ENCODE data around the gene CNN2. TPM values are rescaled to one million over a fixed set of nuclear protein-coding genes. Genes with fewer than 3 reads are reported as not detected.

Gene CNN2
- total and polyA plus RNA-seq, 9 of the 15 experiments (the other 6 are each of a cell fraction or from before 2014, with no cell fraction given): 12.1 to 174 (median 52.7) TPM

GRCh38 chr19:1013218-1013617, 13.2 kb upstream of the CNN2 start (continued):
- no peak for TF ChIP-seq THRA (IDR thresholded peaks at IDR 0.05)
- TF ChIP-seq SPI1 (IDR thresholded peaks at IDR 0.05; ENCODE audit: borderline replicate concordance, low read depth, low read length): no peak
- TF ChIP-seq ZNF561 (CRISPR knock-in tag; conservative IDR thresholded peaks at IDR 0.05): no peak
- TF ChIP-seq NUFIP1 (IDR thresholded peaks at IDR 0.05; ENCODE audit: partially characterized antibody): no peak
- TF ChIP-seq CCNT2 (IDR thresholded peaks at IDR 0.05; ENCODE audit: borderline replicate concordance, extremely low read depth, insufficient read length, low read depth, low read length): no peak
- no peak for TF ChIP-seq TCF7L2 (IDR thresholded peaks at IDR 0.05; ENCODE audit: low read depth, low read length)

DNA sequence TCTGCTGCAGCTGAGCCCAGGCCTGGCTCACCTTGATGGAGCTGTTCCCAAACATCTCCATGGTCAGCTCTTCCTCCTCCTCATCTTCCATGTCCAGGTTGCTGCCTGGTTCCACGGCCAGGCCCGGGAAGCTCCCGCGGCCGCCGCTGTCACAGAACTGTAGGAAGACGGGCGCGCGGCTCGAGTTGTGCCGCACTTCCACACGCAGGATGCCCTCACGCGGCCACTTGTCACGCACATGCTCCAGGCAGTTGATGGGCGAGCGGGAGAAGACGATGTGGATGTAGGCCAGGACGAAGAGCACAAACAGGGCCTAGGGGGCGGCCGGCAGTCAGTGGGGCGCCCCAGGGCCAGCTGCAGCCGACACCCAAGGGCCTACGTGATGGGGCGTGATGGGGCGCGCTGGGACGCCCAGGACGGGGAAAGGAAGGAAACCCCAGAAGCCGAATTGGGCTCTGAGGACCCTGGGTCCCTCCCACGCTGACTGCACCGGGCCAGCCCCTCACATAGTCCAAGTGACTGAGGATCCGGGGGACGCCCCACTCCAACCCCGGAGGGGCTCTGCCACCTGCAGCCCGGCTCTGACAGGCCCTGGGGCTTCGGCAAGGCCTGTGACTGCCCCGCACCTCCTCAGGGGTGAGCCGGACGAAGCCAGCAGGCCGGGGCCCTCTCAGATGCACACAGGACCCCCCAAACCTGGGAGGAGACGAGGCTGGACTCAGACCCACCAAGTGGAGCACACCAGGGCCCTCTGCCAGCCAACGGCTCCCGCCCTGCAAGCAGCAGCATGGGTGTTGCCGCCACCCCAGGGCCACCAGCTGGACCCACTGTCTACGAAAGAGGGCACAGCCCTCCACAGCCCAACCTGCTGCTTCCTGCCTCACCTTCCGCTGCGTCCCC, 12.0 kb upstream of the CNN2 start:
- Histone ChIP-seq H2AFZ (ENCODE audit: low read depth, low read length) (no peak overlapping the region), H3K9me1 (ENCODE audit: control insufficient read depth, insufficient read depth, low read length) (peaks cover 16% of the 10 kb centered on the region), H3K9me3 (replicated peaks; ENCODE audit: control insufficient read depth, insufficient read depth, low read depth, low read length) (no peaks in the 10 kb centered on the region), H3K4me1 (replicated peaks in 1 of 2; ENCODE audit: control insufficient read depth in 2 of 2, insufficient read depth in 2 of 2, low read length in 2 of 2) (peaks cover 23 to 92% of the 10 kb centered on the region in 2 experiments), H3K4me2 (ENCODE audit: insufficient read depth, low read length) (no peak overlapping the region), H3K4me3 (no peak overlapping the region), H3K27me3 (ENCODE audit: control insufficient read depth in 2 of 2, insufficient read depth in 2 of 2, low read length in 2 of 2) (no peaks in the 10 kb centered on the region), H3K36me3 (ENCODE audit: control insufficient read depth, insufficient read depth, low read length) (peaks cover 92% of the 10 kb centered on the region; the same call in 2 of the 3 replicates), H4K20me1 (replicated peaks; ENCODE audit: control insufficient read depth, insufficient read depth, low read length) (peaks cover 41% of the 10 kb centered on the region), H3K27ac (ENCODE audit: extremely low read depth, low read depth, low read length) (no peak overlapping the region), H3K9ac (ENCODE audit: insufficient read depth in 1 of 2, low read depth in 2 of 2, low read length in 2 of 2) (peak overlapping the region in 1 of 2 experiments; percentile 78; a peak in 2 of 4 replicates), H3K79me2 (ENCODE audit: control insufficient read depth, insufficient read depth, low read length) (peaks cover 63% of the 10 kb centered on the region)
- ChIA-PET CTCF (ENCODE audit: low intra/inter-chr PET ratio) (no interaction called here), POLR2A (interaction anchor here (0.6 to 1.8 kb wide), 6 partner anchors 10 to 277 kb away, joined by 3 to 9 read pairs (median 4); partner anchors contain the start of gene CNN2)
- in situ Hi-C loops (cut with MboI): no loop called here
- no TSS peak for BruUV-seq (replicated peaks)
- no peak for DNase-seq (ENCODE audit: extremely low read depth in 1 of 4, low spot score in 3 of 4)
- no peak for ATAC-seq
- FAIRE-seq: no peak
- WGBS (ENCODE audit: insufficient coverage, low coverage, missing lambda C conversion rate): 95% methylated on average over 38 of the region's 49 CpGs
- intact Hi-C loops (cut with micrococcal nuclease): no loop called here
- TF ChIP-seq ZBED1 (IDR thresholded peaks at IDR 0.05) (no peak), ZNF592 (IDR thresholded peaks at IDR 0.05) (no peak), ARID2 (IDR thresholded peaks at IDR 0.05) (no peak), ZNF232 (CRISPR knock-in tag; IDR thresholded peaks at IDR 0.05) (no peak), POLR2G (IDR thresholded peaks at IDR 0.05; ENCODE audit: low read depth, low read length) (peak; percentile 37)
- TF ChIP-seq, protein P1, sequence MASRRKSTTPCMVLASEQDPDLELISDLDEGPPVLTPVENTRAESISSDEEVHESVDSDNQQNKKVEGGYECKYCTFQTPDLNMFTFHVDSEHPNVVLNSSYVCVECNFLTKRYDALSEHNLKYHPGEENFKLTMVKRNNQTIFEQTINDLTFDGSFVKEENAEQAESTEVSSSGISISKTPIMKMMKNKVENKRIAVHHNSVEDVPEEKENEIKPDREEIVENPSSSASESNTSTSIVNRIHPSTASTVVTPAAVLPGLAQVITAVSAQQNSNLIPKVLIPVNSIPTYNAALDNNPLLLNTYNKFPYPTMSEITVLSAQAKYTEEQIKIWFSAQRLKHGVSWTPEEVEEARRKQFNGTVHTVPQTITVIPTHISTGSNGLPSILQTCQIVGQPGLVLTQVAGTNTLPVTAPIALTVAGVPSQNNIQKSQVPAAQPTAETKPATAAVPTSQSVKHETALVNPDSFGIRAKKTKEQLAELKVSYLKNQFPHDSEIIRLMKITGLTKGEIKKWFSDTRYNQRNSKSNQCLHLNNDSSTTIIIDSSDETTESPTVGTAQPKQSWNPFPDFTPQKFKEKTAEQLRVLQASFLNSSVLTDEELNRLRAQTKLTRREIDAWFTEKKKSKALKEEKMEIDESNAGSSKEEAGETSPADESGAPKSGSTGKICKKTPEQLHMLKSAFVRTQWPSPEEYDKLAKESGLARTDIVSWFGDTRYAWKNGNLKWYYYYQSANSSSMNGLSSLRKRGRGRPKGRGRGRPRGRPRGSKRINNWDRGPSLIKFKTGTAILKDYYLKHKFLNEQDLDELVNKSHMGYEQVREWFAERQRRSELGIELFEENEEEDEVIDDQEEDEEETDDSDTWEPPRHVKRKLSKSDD (conservative IDR thresholded peaks at IDR 0.05; ENCODE audit: low read length): no peak
